Measurements from ENCODE around the gene TPCN1. TPM values are rescaled to one million over a fixed set of nuclear protein-coding genes. Genes with fewer than 3 reads are reported as not detected.

The TPCN1 gene
- polyA plus RNA-seq, 1 of the 3 experiments (the other 2 are of a cell fraction), result 15.7 TPM

- TF ChIP-seq REST (IDR thresholded peaks at IDR 0.05; ENCODE audit: low read depth, low read length), result no peak
- no peak for TF ChIP-seq GATA2 (CRISPR knock-in tag; IDR thresholded peaks at IDR 0.05)
- TF ChIP-seq MEF2A (IDR thresholded peaks at IDR 0.05; ENCODE audit: borderline replicate concordance, low read depth), result no peak
- no peak for TF ChIP-seq EZH2phosphoT487 (IDR thresholded peaks at IDR 0.05; ENCODE audit: borderline replicate concordance, low read depth)
- 0 out of 2 replicates have a peak, but pooled peaks have one; percentile 2 for TF ChIP-seq SMC3 (IDR thresholded peaks at IDR 0.05; ENCODE audit: low read depth, low read length)
- peak; percentile 53; the same call in 1 of the 2 replicates for TF ChIP-seq USF1 (IDR thresholded peaks at IDR 0.05; ENCODE audit: borderline replicate concordance, low read depth)
- no peak for TF ChIP-seq USF2 (IDR thresholded peaks at IDR 0.05; ENCODE audit: borderline replicate concordance, low read depth, low read length)
- TF ChIP-seq MAX (IDR thresholded peaks at IDR 0.05; ENCODE audit: low read depth), result no peak
- TF ChIP-seq YY1 (IDR thresholded peaks at IDR 0.05; ENCODE audit: low read depth), result no peak
- no peak for TF ChIP-seq NRF1 (IDR thresholded peaks at IDR 0.05; ENCODE audit: low read depth, low read length)
- no peak for TF ChIP-seq RCOR1 (IDR thresholded peaks at IDR 0.05; ENCODE audit: low read length)
- TF ChIP-seq RXRA (IDR thresholded peaks at IDR 0.05; ENCODE audit: borderline replicate concordance, low read depth), result no peak
- no peak for TF ChIP-seq IRF3 (IDR thresholded peaks at IDR 0.05; ENCODE audit: low read depth, low read length)
- TF ChIP-seq JUND (IDR thresholded peaks at IDR 0.05), result no peak
- no peak for TF ChIP-seq SIN3A (IDR thresholded peaks at IDR 0.05; ENCODE audit: borderline replicate concordance, low read depth, low read length)
Measured at GRCh38 chr12:113271853-113272561, 50.7 kb downstream of the TPCN1 start (continued).
